IPS-NIHi11 (cell line): ENCODE data around the gene SH3BGRL2.
A peak's percentile ranks its signal among the peaks of the same experiment; 100 is the strongest.

Source experiments
- DNase-seq: peaks from one replicate; pipeline ENCODE4 v3.0.0; 2012; ENCODE audit warnings: mixed read lengths, low spot score

The SH3BGRL2 gene

GRCh38 chr6:79630883-79631692, at the start of gene SH3BGRL2:
Gene SH3BGRL2, plus strand, starts transcription at chr6:79631329. Its CDS starts 133 bp downstream, at chr6:79631462.
- peak; percentile 91 for DNase-seq

- no peak for DNase-seq
Observed at GRCh38 chr6:79584332-79584731, 46.8 kb upstream of the SH3BGRL2 start.

GRCh38 chr6:79586548-79586947, 44.6 kb upstream of the SH3BGRL2 start:
- DNase-seq: peak; percentile 48

- DNase-seq: no peak
Observed at GRCh38 chr6:79589701-79590100, 41.4 kb upstream of the SH3BGRL2 start.

- no peak for DNase-seq
Observed at GRCh38 chr6:79597155-79597554, 34.0 kb upstream of the SH3BGRL2 start.

GRCh38 chr6:79598012-79598411, 33.1 kb upstream of the SH3BGRL2 start:
- DNase-seq: no peak

GRCh38 chr6:79599725-79600259, 31.3 kb upstream of the SH3BGRL2 start:
- no peak for DNase-seq

GRCh38 chr6:79600313-79600712, 30.8 kb upstream of the SH3BGRL2 start:
- no peak for DNase-seq

- no peak for DNase-seq
Observed at GRCh38 chr6:79600812-79601609, 30.1 kb upstream of the SH3BGRL2 start.

GRCh38 chr6:79602859-79603258, 28.3 kb upstream of the SH3BGRL2 start:
- DNase-seq: no peak

GRCh38 chr6:79604583-79605037, 26.5 kb upstream of the SH3BGRL2 start:
- no peak for DNase-seq

GRCh38 chr6:79605061-79605460, 26.1 kb upstream of the SH3BGRL2 start:
- DNase-seq: no peak

GRCh38 chr6:79605968-79606764, 25.0 kb upstream of the SH3BGRL2 start:
- DNase-seq: peak; percentile 21

GRCh38 chr6:79607000-79607399, 24.1 kb upstream of the SH3BGRL2 start:
- DNase-seq: no peak

- DNase-seq: no peak
Observed at GRCh38 chr6:79608334-79609224, 22.6 kb upstream of the SH3BGRL2 start.

GRCh38 chr6:79609225-79609595, 21.9 kb upstream of the SH3BGRL2 start:
- no peak for DNase-seq

- no peak for DNase-seq
Observed at GRCh38 chr6:79610306-79611009, 20.7 kb upstream of the SH3BGRL2 start.

- no peak for DNase-seq
Observed at GRCh38 chr6:79612457-79612856, 18.7 kb upstream of the SH3BGRL2 start.

- DNase-seq: no peak
Observed at GRCh38 chr6:79612918-79613317, 18.2 kb upstream of the SH3BGRL2 start.

GRCh38 chr6:79613912-79614311, 17.2 kb upstream of the SH3BGRL2 start:
- no peak for DNase-seq
